ENCODE data around the gene KCNJ9. TPM values are rescaled to one million over a fixed set of nuclear protein-coding genes. Genes with fewer than 3 reads are reported as not detected.

KCNJ9 gene
- total and polyA plus RNA-seq, 2 donors (not counting 3 experiments of a cell fraction or from before 2014, with no cell fraction given): not detected

- dilution Hi-C loops (cut with MboI; ENCODE audit: extremely low pct_ligation_motif_present, low sequenced_read_pairs) (no loop called here), intact Hi-C loops (cut with micrococcal nuclease) (no loop called here)
- Histone ChIP-seq H3K9me1 (replicated peaks; ENCODE audit: control insufficient read depth, extremely low read depth, insufficient read depth, low read length) (no peaks in the 10 kb centered on the region), H3K36me3 (ENCODE audit: control insufficient read depth in 2 of 2, extremely low read depth in 1 of 2, insufficient read depth in 2 of 2, low read length in 2 of 2) (no peaks in the 10 kb centered on the region), H4K20me1 (replicated peaks; ENCODE audit: control insufficient read depth, extremely low read depth, insufficient read depth, low read length) (no peaks in the 10 kb centered on the region), H3K4me2 (ENCODE audit: insufficient read depth, low read length) (no peak overlapping the region), H3K27me3 (ENCODE audit: control insufficient read depth in 2 of 2, insufficient read depth in 2 of 2, low read length in 2 of 2) (peaks cover 2% of the 10 kb centered on the region in 2 experiments), H3K4me3 (replicated peaks in 1 of 3; ENCODE audit: insufficient read depth in 1 of 3, low read depth in 1 of 3, low read length in 3 of 3) (no peak overlapping the region), H3K27ac (ENCODE audit: insufficient read depth, low read depth, low read length) (no peak overlapping the region), H2AFZ (ENCODE audit: low read depth, low read length) (no peak overlapping the region), H3K4me1 (ENCODE audit: control insufficient read depth, extremely low read depth, insufficient read depth, low read length) (no peaks in the 10 kb centered on the region), H3K9ac (replicated peaks; ENCODE audit: extremely low read depth, insufficient read depth, low read length) (no peak overlapping the region), H3K79me2 (ENCODE audit: control insufficient read depth, insufficient read depth, low read length) (no peaks in the 10 kb centered on the region), H3K9me3 (replicated peaks; ENCODE audit: control insufficient read depth, insufficient read depth, low read length) (no peaks in the 10 kb centered on the region)
- POLR2A ChIA-PET: no interaction called here
- DNase-seq (ENCODE audit: low read depth, low spot score): no peak
- TF ChIP-seq MAX (IDR thresholded peaks at IDR 0.05; ENCODE audit: insufficient read depth, insufficient read length): no peak
- TF ChIP-seq GATA2 (IDR thresholded peaks at IDR 0.05; ENCODE audit: insufficient read depth, insufficient read length, low read depth, low read length): no peak
- no peak for TF ChIP-seq CTCF (IDR thresholded peaks at IDR 0.05; ENCODE audit: extremely low read depth in 1 of 2, insufficient read depth in 1 of 2, low read depth in 1 of 2, low read length in 2 of 2)
- no peak for TF ChIP-seq EZH2 (IDR thresholded peaks at IDR 0.05; ENCODE audit: borderline replicate concordance, low read depth, low read length, severe bottlenecking)
- TF ChIP-seq JUN (IDR thresholded peaks at IDR 0.05; ENCODE audit: borderline replicate concordance, insufficient read depth, insufficient read length, low read depth): no peak
- no peak for TF ChIP-seq MYC (IDR thresholded peaks at IDR 0.05; ENCODE audit: low read depth, low read length)
- TF ChIP-seq POLR2AphosphoS5 (IDR thresholded peaks at IDR 0.05; ENCODE audit: insufficient read depth, low read depth, low read length): no peak
- no peak for TF ChIP-seq FOS (IDR thresholded peaks at IDR 0.05; ENCODE audit: borderline replicate concordance, insufficient read depth, low read length)
- TF ChIP-seq POLR2A (IDR thresholded peaks at IDR 0.05; ENCODE audit: low read depth, low read length): no peak
- FAIRE-seq: no peak
- no TSS peak for BruUV-seq (replicated peaks)
- CTCF ChIA-PET: interaction anchor here (1.4 kb wide), 1 partner anchor 14 kb away, joined by 7 read pairs; no protein-coding TSS in a partner anchor
These were observed 41.7 kb downstream of the KCNJ9 start for GRCh38 chr1:160122978-160123495.
